ENCODE results near the gene DBNL.

- TF ChIP-seq SNAI2 (CRISPR knock-in tag; IDR thresholded peaks at IDR 0.05) (no peak), OSR1 (CRISPR knock-in tag; IDR thresholded peaks at IDR 0.05) (no peak), ZFP3 (CRISPR knock-in tag; IDR thresholded peaks at IDR 0.05) (no peak), BACH2 (CRISPR knock-in tag; IDR thresholded peaks at IDR 0.05; ENCODE audit: borderline replicate concordance) (no peak), RARB (CRISPR knock-in tag; IDR thresholded peaks at IDR 0.05) (no peak), ZNF565 (CRISPR knock-in tag; conservative IDR thresholded peaks at IDR 0.05; ENCODE audit: low read depth) (no peak), ZNF70 (CRISPR knock-in tag; IDR thresholded peaks at IDR 0.05) (no peak), ZFP30 (CRISPR knock-in tag; IDR thresholded peaks at IDR 0.05) (no peak), POU6F1 (CRISPR knock-in tag; IDR thresholded peaks at IDR 0.05; ENCODE audit: borderline replicate concordance, low read depth) (no peak), ARNTL (CRISPR knock-in tag; IDR thresholded peaks at IDR 0.05; ENCODE audit: borderline replicate concordance, low read depth) (no peak), CREB5 (CRISPR knock-in tag; IDR thresholded peaks at IDR 0.05; ENCODE audit: low read depth) (no peak), GLIS3 (CRISPR knock-in tag; IDR thresholded peaks at IDR 0.05) (no peak), PATZ1 (CRISPR knock-in tag; IDR thresholded peaks at IDR 0.05; ENCODE audit: borderline replicate concordance) (no peak)
Measured at GRCh38 chr7:44050915-44051560, 6.5 kb downstream of the DBNL start.
